A673 (cell line): ENCODE measurements around the gene EBLN2. TPM values are rescaled to one million over a fixed set of nuclear protein-coding genes. Genes with fewer than 3 reads are reported as not detected.

Experiments
- BruUV-seq: library from RNA; stranded (reverse); fragments of 400-500 nt; replicated peaks from 2 replicates; lab custom pipeline; 2021; lab: Mats Ljungman, UMichigan
- CTCF ChIA-PET: fragments of 300-600 bp; sonication (Branson Sonifier 250); formaldehyde crosslinking; loops from one replicate; lab custom pipeline; 2022; ENCODE audit warnings: antibody characterized with exemption; lab: Charles Lee
- POLR2A ChIA-PET: fragments of 300-600 bp; sonication (Branson Sonifier 250); formaldehyde crosslinking; loops from one replicate; lab custom pipeline; 2022; ENCODE audit warnings: antibody characterized with exemption; ENCODE audit not compliant: low non-redundant PET; lab: Charles Lee
- DNase-seq: peaks from one replicate; pipeline ENCODE4 v3.0.0-alpha.2; 2015; ENCODE audit warnings: low spot score
- H3K27ac ChIP-seq: fragments of 200-600 bp; sonication (generic); 2 replicates; pipeline ENCODE4 v1.5.1; 2016; ENCODE audit warnings: mixed run types, low read depth, mild to moderate bottlenecking, mixed read lengths, antibody characterized with exemption, low read length; ENCODE audit not compliant: poor library complexity, severe bottlenecking
- H3K27me3 ChIP-seq: fragments of 200-600 bp; sonication (generic); replicated peaks from 2 replicates; pipeline ENCODE4 v1.6.1; 2017; ENCODE audit warnings: mixed run types, low read depth, mild to moderate bottlenecking, mixed read lengths, antibody characterized with exemption, low read length; ENCODE audit not compliant: insufficient read depth, poor library complexity
- H3K36me3 ChIP-seq: fragments of 200-600 bp; sonication (generic); 2 replicates; pipeline ENCODE4 v1.6.1; 2016; ENCODE audit warnings: mixed run types, mild to moderate bottlenecking, mixed read lengths, antibody characterized with exemption, low read length; ENCODE audit not compliant: insufficient read depth, poor library complexity, severe bottlenecking
- H3K4me1 ChIP-seq: fragments of 200-600 bp; sonication (generic); 2 replicates; pipeline ENCODE4 v1.6.1; 2017; ENCODE audit warnings: mixed run types, mild to moderate bottlenecking, mixed read lengths, antibody characterized with exemption, low read length; ENCODE audit not compliant: insufficient read depth, poor library complexity, severe bottlenecking
- H3K4me3 ChIP-seq: fragments of 200-600 bp; sonication (generic); 2 replicates; pipeline ENCODE4 v1.5.1; 2016; ENCODE audit warnings: low read depth, mixed run types, mild to moderate bottlenecking, mixed read lengths, low read length; ENCODE audit not compliant: poor library complexity, severe bottlenecking
- H3K9me3 ChIP-seq: fragments of 200-600 bp; sonication (generic); 2 replicates; pipeline ENCODE4 v1.6.1; 2016; ENCODE audit warnings: mixed run types, low read depth, mild to moderate bottlenecking, mixed read lengths, antibody characterized with exemption, low read length; ENCODE audit not compliant: poor library complexity, severe bottlenecking
- EZH2 ChIP-seq: fragments of 200-600 bp; sonication (generic); IDR thresholded peaks from 2 replicates; pipeline ENCODE4 v1.6.1; 2017; ENCODE audit warnings: borderline replicate concordance, low read depth, mild to moderate bottlenecking, mixed read lengths, antibody characterized with exemption, low read length; ENCODE audit not compliant: poor library complexity, severe bottlenecking
- intact Hi-C: fragments of 100-400 bp; cut with micrococcal nuclease; formaldehyde crosslinking; loops from one replicate; pipeline ENCODE4 v1.10.0; 2022; ENCODE audit not compliant: unreplicated experiment
- total RNA-seq: library from RNA; stranded (reverse); gene quantifications from 2 replicates; pipeline ENCODE4 v1.2.3, GENCODE V29; 2021
- TF ChIP-seq, protein P1 (sequence below): fragments of 300-800, 200-600 bp; sonication (generic); conservative IDR thresholded peaks from 2 replicates; pipeline ENCODE4 v1.5.1; 2017; ENCODE audit warnings: low read depth, mild to moderate bottlenecking, antibody characterized with exemption, low read length, moderate library complexity, mixed read lengths

Gene EBLN2
- total RNA-seq, 1 experiment from 2014 or later, result 2.2 TPM

GRCh38 chr3:73069187-73069586 lies 7.7 kb downstream of the EBLN2 start:
- H3K4me1 ChIP-seq, result no peaks in the 10 kb centered on the region
- BruUV-seq, result no TSS peak
- CTCF ChIA-PET, result no interaction called here
- DNase-seq, result no peak
- H3K36me3 ChIP-seq, result peaks cover 13% of the 10 kb centered on the region
- no peak overlapping the region for H3K4me3 ChIP-seq
- no peaks in the 10 kb centered on the region for H3K9me3 ChIP-seq
- no peaks in the 10 kb centered on the region for H3K27me3 ChIP-seq
- TF ChIP-seq, protein P1, sequence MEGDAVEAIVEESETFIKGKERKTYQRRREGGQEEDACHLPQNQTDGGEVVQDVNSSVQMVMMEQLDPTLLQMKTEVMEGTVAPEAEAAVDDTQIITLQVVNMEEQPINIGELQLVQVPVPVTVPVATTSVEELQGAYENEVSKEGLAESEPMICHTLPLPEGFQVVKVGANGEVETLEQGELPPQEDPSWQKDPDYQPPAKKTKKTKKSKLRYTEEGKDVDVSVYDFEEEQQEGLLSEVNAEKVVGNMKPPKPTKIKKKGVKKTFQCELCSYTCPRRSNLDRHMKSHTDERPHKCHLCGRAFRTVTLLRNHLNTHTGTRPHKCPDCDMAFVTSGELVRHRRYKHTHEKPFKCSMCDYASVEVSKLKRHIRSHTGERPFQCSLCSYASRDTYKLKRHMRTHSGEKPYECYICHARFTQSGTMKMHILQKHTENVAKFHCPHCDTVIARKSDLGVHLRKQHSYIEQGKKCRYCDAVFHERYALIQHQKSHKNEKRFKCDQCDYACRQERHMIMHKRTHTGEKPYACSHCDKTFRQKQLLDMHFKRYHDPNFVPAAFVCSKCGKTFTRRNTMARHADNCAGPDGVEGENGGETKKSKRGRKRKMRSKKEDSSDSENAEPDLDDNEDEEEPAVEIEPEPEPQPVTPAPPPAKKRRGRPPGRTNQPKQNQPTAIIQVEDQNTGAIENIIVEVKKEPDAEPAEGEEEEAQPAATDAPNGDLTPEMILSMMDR, result no peak
- TF ChIP-seq EZH2, result no peak
- intact Hi-C loops, result no loop called here
- POLR2A ChIA-PET, result no interaction called here
- H3K27ac ChIP-seq, result no peak overlapping the region

DNA sequence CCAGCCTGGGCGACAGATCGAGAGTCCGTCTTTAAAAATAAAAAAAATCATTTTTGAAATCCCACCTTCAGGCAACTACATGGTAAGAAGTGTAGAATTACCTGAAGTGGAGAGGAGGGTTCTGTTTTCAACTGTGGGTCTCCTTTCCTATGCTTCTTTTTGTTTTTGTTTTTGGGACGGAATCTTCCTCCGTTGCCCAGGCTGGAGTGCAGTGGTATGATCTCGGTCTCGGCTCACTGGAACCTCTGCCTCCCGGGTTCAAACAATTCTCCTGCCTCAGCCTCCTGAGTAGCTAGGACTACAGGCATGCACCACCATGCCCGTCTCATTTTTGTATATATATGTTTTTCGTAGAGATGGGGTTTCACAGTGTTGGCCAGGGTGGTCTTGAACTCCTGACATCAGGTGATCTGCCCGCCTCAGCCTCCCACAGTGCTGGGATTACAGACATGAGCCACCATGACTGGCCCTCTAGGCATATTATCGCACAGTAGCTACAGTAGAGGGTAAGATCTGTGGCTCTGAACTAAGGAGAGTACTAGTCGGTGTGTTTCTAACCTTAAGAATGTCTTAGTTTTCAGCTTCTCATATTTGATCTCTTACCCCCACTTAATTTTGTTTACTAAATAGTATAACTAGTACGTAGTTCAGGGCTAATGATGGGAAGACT lies 8.5 kb downstream of the EBLN2 start:
- intact Hi-C loops, result no loop called here
- DNase-seq, result no peak
- H3K4me3 ChIP-seq, result no peak overlapping the region
- H3K4me1 ChIP-seq, result no peaks in the 10 kb centered on the region
- no peaks in the 10 kb centered on the region for H3K9me3 ChIP-seq
- no peaks in the 10 kb centered on the region for H3K27me3 ChIP-seq
- H3K27ac ChIP-seq, result no peak overlapping the region
- peaks cover 8% of the 10 kb centered on the region for H3K36me3 ChIP-seq
- ChIA-PET POLR2A (no interaction called here), CTCF (no interaction called here)
- BruUV-seq, result no TSS peak
- TF ChIP-seq, protein P1, result no peak
- no peak for TF ChIP-seq EZH2

GRCh38 chr3:73070675-73071575 lies 9.5 kb downstream of the EBLN2 start:
- H3K27me3 ChIP-seq, result no peaks in the 10 kb centered on the region
- no TSS peak for BruUV-seq
- H3K4me1 ChIP-seq, result no peaks in the 10 kb centered on the region
- H3K27ac ChIP-seq, result no peak overlapping the region
- no peak for DNase-seq
- no peaks in the 10 kb centered on the region for H3K9me3 ChIP-seq
- H3K36me3 ChIP-seq, result peaks cover 5% of the 10 kb centered on the region
- ChIA-PET CTCF (no interaction called here), POLR2A (no interaction called here)
- TF ChIP-seq EZH2, result no peak
- TF ChIP-seq, protein P1, result no peak
- H3K4me3 ChIP-seq, result no peak overlapping the region
- intact Hi-C loops, result no loop called here
